ENCODE data around the gene OSBP2.

GRCh38 chr22:30875481-30876215 is 181.0 kb downstream of the OSBP2 start:
- TF ChIP-seq POLR2A (IDR thresholded peaks at IDR 0.05; ENCODE audit: low read length) (no peak), CHD2 (IDR thresholded peaks at IDR 0.05; ENCODE audit: low read length, partially characterized antibody) (no peak), JUNB (IDR thresholded peaks at IDR 0.05) (no peak), CTCF (IDR thresholded peaks at IDR 0.05) (no peak), RAD21 (conservative IDR thresholded peaks at IDR 0.05 in 1 of 2, IDR thresholded peaks at IDR 0.05 in 1 of 2) (no peak), NPAS2 (CRISPR knock-in tag; IDR thresholded peaks at IDR 0.05; ENCODE audit: borderline replicate concordance) (no peak), MYC (IDR thresholded peaks at IDR 0.05; ENCODE audit: borderline replicate concordance, low read length) (no peak), BHLHE40 (IDR thresholded peaks at IDR 0.05; ENCODE audit: low read depth, low read length) (no peak), REST (IDR thresholded peaks at IDR 0.05) (no peak), PHF8 (IDR thresholded peaks at IDR 0.05; ENCODE audit: borderline replicate concordance, low read depth) (no peak), MAFK (IDR thresholded peaks at IDR 0.05; ENCODE audit: partially characterized antibody) (no peak)

Measured in A549 (cell line).